Spleen (tissue), 11 donors: ENCODE measurements around the gene CD47. TPM values are rescaled to one million over a fixed set of nuclear protein-coding genes. Genes with fewer than 3 reads are reported as not detected.

ENCODE experiments used
- DNase-seq: peaks from one replicate; pipeline ENCODE4 v3.0.0-alpha.2; 2020
- H3K27ac ChIP-seq, 8 donors: fragments of 200-600 bp; sonication (generic) in 7 of 8; 1 replicate in 4 of 8; 2 replicates in 4 of 8; pipeline versions ENCODE4 v1.5.0 to v1.8.0; 2016 to 2021; ENCODE audit warnings: inconsistent platforms in 4 of 8, mild to moderate bottlenecking in 4 of 8, moderate library complexity in 1 of 8
- H3K27me3 ChIP-seq, 7 donors: fragments of 200-600 bp; sonication (generic) in 6 of 7; replicated peaks in 1 of 7; 1 replicate in 4 of 7; 2 replicates in 3 of 7; pipeline versions ENCODE4 v1.5.0 to v1.8.0; 2016 to 2021; ENCODE audit warnings: inconsistent platforms in 3 of 7, mild to moderate bottlenecking in 1 of 7
- H3K36me3 ChIP-seq, 6 donors: fragments of 200-600 bp; sonication (generic) in 5 of 6; 1 replicate in 4 of 6; 2 replicates in 2 of 6; pipeline versions ENCODE4 v1.5.0 to v1.8.0; 2016 to 2021; ENCODE audit warnings: inconsistent platforms in 2 of 6
- H3K4me1 ChIP-seq, 6 donors: fragments of 200-600 bp; sonication (generic) in 5 of 6; 1 replicate in 3 of 6; 2 replicates in 3 of 6; pipeline versions ENCODE4 v1.5.0 to v1.8.0; 2016 to 2021; ENCODE audit warnings: inconsistent platforms in 3 of 6
- H3K4me3 ChIP-seq, 8 donors: fragments of 200-600 bp; sonication (generic) in 7 of 8; 1 replicate in 4 of 8; 2 replicates in 4 of 8; pipeline versions ENCODE4 v1.5.0 to v1.8.0; 2016 to 2021; ENCODE audit warnings: inconsistent platforms in 4 of 8, mild to moderate bottlenecking in 4 of 8, moderate library complexity in 2 of 8
- H3K9me3 ChIP-seq, 8 donors: fragments of 200-600 bp; sonication (generic) in 7 of 8; 1 replicate in 4 of 8; 2 replicates in 4 of 8; pipeline versions ENCODE4 v1.5.0 to v1.8.0; 2016 to 2021; ENCODE audit warnings: inconsistent platforms in 4 of 8
- CTCF ChIP-seq, 11 experiments: fragments of 200-600 bp in 7 of 11; fragments of 450-650 bp in 4 of 11; sonication (generic) in 4 of 11; IDR thresholded peaks in 8 of 11; conservative IDR thresholded peaks in 3 of 11; 1 replicate in 7 of 11; 2 replicates in 4 of 11; pipeline versions ENCODE4 v1.4.0 to v1.8.0; 2016 to 2021; ENCODE audit warnings: antibody characterized with exemption in 11 of 11, inconsistent platforms in 4 of 11, mild to moderate bottlenecking in 1 of 11
- POLR2A ChIP-seq, 3 donors: fragments of 450-650 bp; IDR thresholded peaks; one replicate each; pipeline ENCODE4 v1.5.1; 2017; ENCODE audit warnings: antibody characterized with exemption in 3 of 3, mild to moderate bottlenecking in 1 of 3
- POLR2AphosphoS5 ChIP-seq, 3 donors: sonication (generic); formaldehyde crosslinking; IDR thresholded peaks; one replicate each; pipeline ENCODE4 v1.5.1; 2017; ENCODE audit warnings: antibody characterized with exemption in 3 of 3
- WGBS, 5 donors: extraction: QIAGEN DNeasy Blood & Tissue Kit in 3 of 5; methylation state at CpG; one replicate each; pipeline versions ENCODE4 v1.1.5 to v1.1.7; 2013 to 2018; 5-methylcytosine and 5-hydroxymethylcytosine counted together
- intact Hi-C: fragments of 100-400 bp; cut with DNase I; formaldehyde crosslinking; loops from one replicate; pipeline ENCODE4 v1.15.0; 2023; ENCODE audit warnings: low total_unique reads
- polyA plus RNA-seq, 3 donors: library from polyadenylated mRNA; stranded (reverse); fragments of 200-250 nt; gene quantifications; one replicate each; pipeline ENCODE4 v1.2.1, GENCODE V29; 2013
- total RNA-seq, 7 donors: library from RNA; depleted of rRNA in 3 of 7; stranded (reverse); fragments of >200 nt in 3 of 7; fragmentation: NEBNext Ultra II Directional in 4 of 7; extraction: Animal tissue kit (Norgen Biotek cat#: 25700) in 4 of 7; gene quantifications; one replicate each; pipeline versions ENCODE4 v1.1.0 to v1.2.1, GENCODE V29; 2016 to 2021
- donor health status: healthy with polysubstance abuse.
- donor health status: DM: no; HTN: no; CAD: no; lungs with moderate emphysema.
- donor health status: DM: no; HTN: no; CAD: no.
- donor health status: Bipolar disorder and iron deficiency.
- donor health status: healthy.
- donor health status: DM: no; HTN: no; CAD: no.
- donor health status: DM: yes; HTN: yes; CAD: no.

The CD47 gene
- total and polyA plus RNA-seq, 10 donors = 48.2 to 156 (median 125) TPM

GRCh38 chr3:108122276-108122675 lies 31.4 kb upstream of the CD47 start:
- DNase-seq = no peak
- H3K9me3 ChIP-seq = no peaks in the 10 kb centered on the region
- intact Hi-C loops = no loop called here
- no peak overlapping the region for H3K4me3 ChIP-seq
- no peak overlapping the region for H3K27ac ChIP-seq
- no peaks in the 10 kb centered on the region for H3K27me3 ChIP-seq
- 75 to 96% (median 80%) methylated on average over 3 of the region's 3 CpGs for WGBS, 5 donors
- peaks cover 10 to 84% (median 50%) of the 10 kb centered on the region in 6 donors for H3K4me1 ChIP-seq
- TF ChIP-seq POLR2A (IDR thresholded peaks at IDR 0.05) (no peak), POLR2AphosphoS5 (IDR thresholded peaks at IDR 0.05) (no peak), CTCF (IDR thresholded peaks at IDR 0.05 in 8 of 11, conservative IDR thresholded peaks at IDR 0.05 in 3 of 11) (no peak)
- H3K36me3 ChIP-seq = no peaks in the 10 kb centered on the region

GRCh38 chr3:108119398-108120104 lies 28.7 kb upstream of the CD47 start:
- intact Hi-C loops = no loop called here
- peaks cover 7 to 57% (median 23%) of the 10 kb centered on the region in 6 donors for H3K4me1 ChIP-seq
- no peak for TF ChIP-seq CTCF (IDR thresholded peaks at IDR 0.05 in 8 of 11, conservative IDR thresholded peaks at IDR 0.05 in 3 of 11)
- no peak for TF ChIP-seq POLR2A (IDR thresholded peaks at IDR 0.05)
- no peak for TF ChIP-seq POLR2AphosphoS5 (IDR thresholded peaks at IDR 0.05)
- H3K27ac ChIP-seq = peak overlapping the region in 1 of 8 donors; percentile 5
- no peaks in the 10 kb centered on the region for H3K36me3 ChIP-seq
- H3K9me3 ChIP-seq = no peaks in the 10 kb centered on the region
- H3K4me3 ChIP-seq = no peak overlapping the region
- 63 to 84% (median 72%) methylated on average over 3 of the region's 3 CpGs for WGBS, 5 donors
- no peak for DNase-seq
- no peaks in the 10 kb centered on the region for H3K27me3 ChIP-seq

GRCh38 chr3:108118038-108118768 lies 27.4 kb upstream of the CD47 start:
- Histone ChIP-seq H3K36me3 (no peaks in the 10 kb centered on the region), H3K27me3 (no peaks in the 10 kb centered on the region), H3K4me1 (peaks cover 0 to 43% (median 10%) of the 10 kb centered on the region in 6 donors), H3K4me3 (no peak overlapping the region), H3K9me3 (no peaks in the 10 kb centered on the region), H3K27ac (no peak overlapping the region)
- TF ChIP-seq POLR2AphosphoS5 (IDR thresholded peaks at IDR 0.05) (no peak), CTCF (IDR thresholded peaks at IDR 0.05 in 8 of 11, conservative IDR thresholded peaks at IDR 0.05 in 3 of 11) (no peak), POLR2A (IDR thresholded peaks at IDR 0.05) (no peak)
- intact Hi-C loops = no loop called here
- WGBS, 5 donors = 70 to 75% (median 73%) methylated on average over 6 of the region's 6 CpGs
- DNase-seq = no peak

DNA sequence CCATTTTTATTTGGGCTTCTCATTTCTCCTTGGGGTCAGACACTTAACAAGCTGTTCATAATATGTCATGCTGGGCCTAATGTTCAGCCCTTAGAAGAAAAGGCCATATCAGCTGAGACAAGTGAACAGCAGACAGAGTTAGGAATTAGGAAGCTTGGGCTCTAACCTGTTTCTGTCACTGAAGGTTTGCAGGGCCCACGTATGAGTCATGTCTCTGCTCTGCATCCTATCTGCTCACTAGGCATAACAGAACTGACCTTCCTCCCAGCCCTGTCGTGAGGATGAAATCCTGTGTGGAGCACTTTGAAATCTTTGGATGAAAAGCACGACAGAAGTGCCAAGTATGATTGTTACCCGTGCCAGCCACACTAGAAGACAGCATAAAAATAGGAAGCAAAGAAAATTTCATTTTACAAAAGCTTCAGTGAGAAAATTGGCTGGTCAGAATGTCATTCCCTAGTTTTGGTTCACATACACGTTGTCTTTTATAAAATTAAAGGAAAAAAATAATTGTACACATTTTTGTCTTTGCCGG lies 26.5 kb upstream of the CD47 start:
- WGBS, 5 donors = 57 to 71% (median 62%) methylated on average over 6 of the region's 6 CpGs
- no peaks in the 10 kb centered on the region for H3K36me3 ChIP-seq
- no peak for TF ChIP-seq POLR2AphosphoS5 (IDR thresholded peaks at IDR 0.05)
- no peak for TF ChIP-seq CTCF (IDR thresholded peaks at IDR 0.05 in 8 of 11, conservative IDR thresholded peaks at IDR 0.05 in 3 of 11)
- TF ChIP-seq POLR2A (IDR thresholded peaks at IDR 0.05) = no peak

More for the DNA sequence above, 26.5 kb upstream of the CD47 start:
- intact Hi-C loops = no loop called here
- Histone ChIP-seq H3K4me1 (peaks cover 0 to 34% (median 5%) of the 10 kb centered on the region in 6 donors), H3K27ac (no peak overlapping the region), H3K4me3 (no peak overlapping the region), H3K27me3 (no peaks in the 10 kb centered on the region), H3K9me3 (no peaks in the 10 kb centered on the region)
- no peak for DNase-seq
